ENCODE results near the gene OSTC. TPM values are rescaled to one million over a fixed set of nuclear protein-coding genes. Genes with fewer than 3 reads are reported as not detected.
A peak's percentile ranks its signal among the peaks of the same experiment; 100 is the strongest.

OSTC gene
- total and polyA plus RNA-seq, 4 donors, result 88.1 to 162 (median 96.5) TPM

DNA sequence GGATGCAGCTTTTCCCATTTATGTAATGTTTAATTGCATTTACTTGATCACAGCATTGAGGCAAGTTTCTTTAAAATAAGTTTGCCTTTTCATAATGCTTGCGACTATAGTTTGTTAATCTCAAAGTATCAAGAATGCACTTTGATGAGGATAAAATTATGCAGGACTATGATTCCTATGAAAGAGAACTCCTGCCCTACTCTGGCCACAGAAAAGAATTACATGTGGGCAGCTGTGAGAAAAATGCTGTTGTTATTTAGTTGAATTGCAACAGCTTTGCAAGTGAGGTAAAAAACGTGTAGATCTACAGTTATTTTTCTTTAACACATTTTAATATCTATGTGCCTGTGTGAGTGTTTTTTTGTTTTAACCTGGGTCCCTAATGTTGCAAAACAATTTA, 12.5 kb upstream of the OSTC start:
- H3K27me3 ChIP-seq (ENCODE audit: control insufficient read depth, insufficient read depth, low read length), result no peaks in the 10 kb centered on the region
- H3K36me3 ChIP-seq (ENCODE audit: control insufficient read depth, insufficient read depth, low read length), result peaks cover 12% of the 10 kb centered on the region
- H3K27ac ChIP-seq (ENCODE audit: low read depth, low read length), result no peak overlapping the region
- peak in 1 of 6 donors; percentile 43 for DNase-seq (ENCODE audit: low read depth in 4 of 6, low spot score in 6 of 6)
- H3K9me3 ChIP-seq (ENCODE audit: control insufficient read depth, insufficient read depth, low read length), result no peaks in the 10 kb centered on the region
- no peaks in the 10 kb centered on the region for H3K4me1 ChIP-seq (ENCODE audit: control insufficient read depth, insufficient read depth, low read length)
- WGBS (ENCODE audit: insufficient coverage), result no CpG with 5 or more reads among the region's 2 CpGs
- H3K4me3 ChIP-seq (ENCODE audit: low read depth, low read length), result no peak overlapping the region

DNA sequence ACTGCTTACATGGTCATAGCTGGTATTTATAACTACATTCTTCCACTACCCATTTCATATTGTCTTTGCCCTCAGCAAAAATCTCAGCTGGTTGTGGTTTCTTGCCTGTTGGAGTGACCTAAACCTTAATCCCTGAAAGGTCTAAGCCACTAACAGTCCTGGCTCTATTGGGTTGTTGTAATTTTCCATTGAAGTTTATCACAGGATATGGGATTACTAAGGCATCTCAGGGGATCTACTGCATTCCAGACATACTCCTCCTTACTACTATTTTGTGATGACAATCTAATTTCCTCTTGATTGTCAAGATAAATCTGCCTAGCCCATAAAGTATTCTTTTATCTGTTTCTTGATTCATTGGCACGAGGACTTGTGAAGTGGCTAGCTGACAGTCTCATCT, 6.2 kb upstream of the OSTC start:
- no peaks in the 10 kb centered on the region for H3K9me3 ChIP-seq (ENCODE audit: control insufficient read depth, insufficient read depth, low read length)
- no peak for DNase-seq (ENCODE audit: low read depth in 4 of 6, low spot score in 6 of 6)
- no peaks in the 10 kb centered on the region for H3K36me3 ChIP-seq (ENCODE audit: control insufficient read depth, insufficient read depth, low read length)
- H3K27me3 ChIP-seq (ENCODE audit: control insufficient read depth, insufficient read depth, low read length), result no peaks in the 10 kb centered on the region
- no peak overlapping the region for H3K4me3 ChIP-seq (ENCODE audit: low read depth, low read length)
- no CpG with 5 or more reads among the region's 1 CpG for WGBS (ENCODE audit: insufficient coverage)
- no peaks in the 10 kb centered on the region for H3K4me1 ChIP-seq (ENCODE audit: control insufficient read depth, insufficient read depth, low read length)
- H3K27ac ChIP-seq (ENCODE audit: low read depth, low read length), result no peak overlapping the region

- no peaks in the 10 kb centered on the region for H3K9me3 ChIP-seq (ENCODE audit: control insufficient read depth, insufficient read depth, low read length)
- H3K4me1 ChIP-seq (ENCODE audit: control insufficient read depth, insufficient read depth, low read length), result no peaks in the 10 kb centered on the region
- no peak for DNase-seq (ENCODE audit: low read depth in 4 of 6, low spot score in 6 of 6)
- no peak overlapping the region for H3K4me3 ChIP-seq (ENCODE audit: low read depth, low read length)
- no peaks in the 10 kb centered on the region for H3K36me3 ChIP-seq (ENCODE audit: control insufficient read depth, insufficient read depth, low read length)
- H3K27me3 ChIP-seq (ENCODE audit: control insufficient read depth, insufficient read depth, low read length), result no peaks in the 10 kb centered on the region
- no CpG with 5 or more reads among the region's 3 CpGs for WGBS (ENCODE audit: insufficient coverage)
- H3K27ac ChIP-seq (ENCODE audit: low read depth, low read length), result no peak overlapping the region
Observed at GRCh38 chr4:108646706-108647105, 3.7 kb upstream of the OSTC start.

DNA sequence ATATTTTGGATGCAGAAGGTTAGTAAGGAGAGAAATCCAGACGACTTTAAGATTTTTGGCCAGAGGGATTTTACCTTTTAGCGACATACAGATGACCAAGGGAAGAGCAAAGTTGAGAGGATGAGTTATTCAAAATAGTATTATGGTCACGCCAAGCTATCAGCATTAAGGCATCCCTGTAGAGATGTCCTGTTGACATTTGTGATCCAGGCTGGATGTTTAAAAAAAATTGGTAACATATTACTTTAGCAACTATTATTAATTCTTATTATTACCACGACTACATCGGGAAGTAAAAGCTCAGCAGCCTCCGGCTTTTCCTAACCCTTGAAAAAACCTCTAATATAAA, 562 bp upstream of the OSTC start:
- no peaks in the 10 kb centered on the region for H3K36me3 ChIP-seq (ENCODE audit: control insufficient read depth, insufficient read depth, low read length)
- 0% methylated on average over 4 of the region's 6 CpGs for WGBS (ENCODE audit: insufficient coverage)
- H3K27ac ChIP-seq (ENCODE audit: low read depth, low read length), result peak overlapping the region; percentile 91
- no peaks in the 10 kb centered on the region for H3K27me3 ChIP-seq (ENCODE audit: control insufficient read depth, insufficient read depth, low read length)
- H3K9me3 ChIP-seq (ENCODE audit: control insufficient read depth, insufficient read depth, low read length), result no peaks in the 10 kb centered on the region
- peak overlapping the region; percentile 91 for H3K4me3 ChIP-seq (ENCODE audit: low read depth, low read length)
- DNase-seq (ENCODE audit: low read depth in 4 of 6, low spot score in 6 of 6), result no peak
- no peaks in the 10 kb centered on the region for H3K4me1 ChIP-seq (ENCODE audit: control insufficient read depth, insufficient read depth, low read length)

GRCh38 chr4:108651014-108651791, 804 bp downstream of the OSTC start:
- 0% methylated on average over 4 of the region's 9 CpGs for WGBS (ENCODE audit: insufficient coverage)
- Histone ChIP-seq H3K4me3 (ENCODE audit: low read depth, low read length) (peak overlapping the region; percentile 91), H3K36me3 (ENCODE audit: control insufficient read depth, insufficient read depth, low read length) (no peaks in the 10 kb centered on the region), H3K4me1 (ENCODE audit: control insufficient read depth, insufficient read depth, low read length) (no peaks in the 10 kb centered on the region), H3K27me3 (ENCODE audit: control insufficient read depth, insufficient read depth, low read length) (no peaks in the 10 kb centered on the region), H3K27ac (ENCODE audit: low read depth, low read length) (peak overlapping the region; percentile 91), H3K9me3 (ENCODE audit: control insufficient read depth, insufficient read depth, low read length) (no peaks in the 10 kb centered on the region)
- peak in 2 of 6 donors; percentile 6 to 17 for DNase-seq (ENCODE audit: low read depth in 4 of 6, low spot score in 6 of 6)

GRCh38 chr4:108662629-108663028, 12.2 kb downstream of the OSTC start:
- H3K36me3 ChIP-seq (ENCODE audit: control insufficient read depth, insufficient read depth, low read length), result peaks cover 31% of the 10 kb centered on the region

GRCh38 chr4:108674356-108674977, 24.1 kb downstream of the OSTC start:
- no peak for DNase-seq (ENCODE audit: low read depth in 4 of 6, low spot score in 6 of 6)
- no peak overlapping the region for H3K27ac ChIP-seq (ENCODE audit: low read depth, low read length)
- no CpG with 5 or more reads among the region's 4 CpGs for WGBS (ENCODE audit: insufficient coverage)
- no peak overlapping the region for H3K4me3 ChIP-seq (ENCODE audit: low read depth, low read length)
- H3K27me3 ChIP-seq (ENCODE audit: control insufficient read depth, insufficient read depth, low read length), result no peaks in the 10 kb centered on the region
- no peaks in the 10 kb centered on the region for H3K9me3 ChIP-seq (ENCODE audit: control insufficient read depth, insufficient read depth, low read length)
- no peaks in the 10 kb centered on the region for H3K36me3 ChIP-seq (ENCODE audit: control insufficient read depth, insufficient read depth, low read length)
- H3K4me1 ChIP-seq (ENCODE audit: control insufficient read depth, insufficient read depth, low read length), result no peaks in the 10 kb centered on the region

More at GRCh38 chr4:108662629-108663028, 12.2 kb downstream of the OSTC start:
- peaks cover 4% of the 10 kb centered on the region for H3K9me3 ChIP-seq (ENCODE audit: control insufficient read depth, insufficient read depth, low read length)
- H3K4me3 ChIP-seq (ENCODE audit: low read depth, low read length), result no peak overlapping the region
- no peak overlapping the region for H3K27ac ChIP-seq (ENCODE audit: low read depth, low read length)
- no peaks in the 10 kb centered on the region for H3K27me3 ChIP-seq (ENCODE audit: control insufficient read depth, insufficient read depth, low read length)
- H3K4me1 ChIP-seq (ENCODE audit: control insufficient read depth, insufficient read depth, low read length), result no peaks in the 10 kb centered on the region
- 83% methylated on average over 2 of the region's 3 CpGs for WGBS (ENCODE audit: insufficient coverage)
- DNase-seq (ENCODE audit: low read depth in 4 of 6, low spot score in 6 of 6), result no peak

DNA sequence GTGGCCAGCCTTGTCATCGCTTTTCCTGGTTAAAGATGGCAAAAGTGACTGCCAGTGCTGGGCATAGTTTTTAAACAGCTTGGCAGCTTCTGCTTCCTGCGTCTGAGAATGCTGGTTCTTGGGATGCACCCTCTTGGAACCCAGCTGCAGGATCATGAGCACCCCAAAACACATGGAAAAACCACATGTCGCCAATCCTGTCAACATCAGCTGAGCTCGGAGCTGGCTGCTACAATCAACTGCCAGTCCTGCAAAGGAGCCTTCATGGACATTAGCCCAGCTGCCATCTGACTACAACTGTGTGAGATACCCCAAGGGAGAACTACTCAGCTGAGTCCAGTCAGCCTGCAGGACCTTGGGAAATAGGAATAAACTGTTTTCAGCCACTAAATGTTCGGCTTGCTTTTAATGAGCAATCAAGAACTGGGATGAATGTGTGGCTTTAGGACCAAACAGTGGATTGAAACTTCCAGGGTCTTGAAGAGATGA, 31.0 kb downstream of the OSTC start:
- Histone ChIP-seq H3K36me3 (ENCODE audit: control insufficient read depth, insufficient read depth, low read length) (no peaks in the 10 kb centered on the region), H3K27me3 (ENCODE audit: control insufficient read depth, insufficient read depth, low read length) (no peaks in the 10 kb centered on the region), H3K9me3 (ENCODE audit: control insufficient read depth, insufficient read depth, low read length) (no peaks in the 10 kb centered on the region), H3K27ac (ENCODE audit: low read depth, low read length) (no peak overlapping the region), H3K4me3 (ENCODE audit: low read depth, low read length) (no peak overlapping the region), H3K4me1 (ENCODE audit: control insufficient read depth, insufficient read depth, low read length) (no peaks in the 10 kb centered on the region)
- DNase-seq (ENCODE audit: low read depth in 4 of 6, low spot score in 6 of 6), result no peak
- WGBS (ENCODE audit: insufficient coverage), result 72% methylated on average over 5 of the region's 5 CpGs

- DNase-seq (ENCODE audit: low read depth in 4 of 6, low spot score in 6 of 6), result peak in 3 of 6 donors; percentile 20 to 83 (median 53)
- Histone ChIP-seq H3K27ac (ENCODE audit: low read depth, low read length) (no peak overlapping the region), H3K4me1 (ENCODE audit: control insufficient read depth, insufficient read depth, low read length) (no peaks in the 10 kb centered on the region), H3K36me3 (ENCODE audit: control insufficient read depth, insufficient read depth, low read length) (no peaks in the 10 kb centered on the region), H3K9me3 (ENCODE audit: control insufficient read depth, insufficient read depth, low read length) (no peaks in the 10 kb centered on the region), H3K4me3 (ENCODE audit: low read depth, low read length) (no peak overlapping the region), H3K27me3 (ENCODE audit: control insufficient read depth, insufficient read depth, low read length) (no peaks in the 10 kb centered on the region)
- WGBS (ENCODE audit: insufficient coverage), result no CpG with 5 or more reads among the region's 5 CpGs
Observed at GRCh38 chr4:108683479-108683878, 33.1 kb downstream of the OSTC start.

Measured in spinal cord (tissue), 10 donors.